Activated gamma-delta T cell (primary cell): ENCODE results near the gene WDSUB1.
A peak's percentile ranks its signal among the peaks of the same experiment; 100 is the strongest.

Experiments used
- DNase-seq: peaks from one replicate; lab custom pipeline; 2025; lab: John Stamatoyannopoulos, UW

Gene WDSUB1

DNA sequence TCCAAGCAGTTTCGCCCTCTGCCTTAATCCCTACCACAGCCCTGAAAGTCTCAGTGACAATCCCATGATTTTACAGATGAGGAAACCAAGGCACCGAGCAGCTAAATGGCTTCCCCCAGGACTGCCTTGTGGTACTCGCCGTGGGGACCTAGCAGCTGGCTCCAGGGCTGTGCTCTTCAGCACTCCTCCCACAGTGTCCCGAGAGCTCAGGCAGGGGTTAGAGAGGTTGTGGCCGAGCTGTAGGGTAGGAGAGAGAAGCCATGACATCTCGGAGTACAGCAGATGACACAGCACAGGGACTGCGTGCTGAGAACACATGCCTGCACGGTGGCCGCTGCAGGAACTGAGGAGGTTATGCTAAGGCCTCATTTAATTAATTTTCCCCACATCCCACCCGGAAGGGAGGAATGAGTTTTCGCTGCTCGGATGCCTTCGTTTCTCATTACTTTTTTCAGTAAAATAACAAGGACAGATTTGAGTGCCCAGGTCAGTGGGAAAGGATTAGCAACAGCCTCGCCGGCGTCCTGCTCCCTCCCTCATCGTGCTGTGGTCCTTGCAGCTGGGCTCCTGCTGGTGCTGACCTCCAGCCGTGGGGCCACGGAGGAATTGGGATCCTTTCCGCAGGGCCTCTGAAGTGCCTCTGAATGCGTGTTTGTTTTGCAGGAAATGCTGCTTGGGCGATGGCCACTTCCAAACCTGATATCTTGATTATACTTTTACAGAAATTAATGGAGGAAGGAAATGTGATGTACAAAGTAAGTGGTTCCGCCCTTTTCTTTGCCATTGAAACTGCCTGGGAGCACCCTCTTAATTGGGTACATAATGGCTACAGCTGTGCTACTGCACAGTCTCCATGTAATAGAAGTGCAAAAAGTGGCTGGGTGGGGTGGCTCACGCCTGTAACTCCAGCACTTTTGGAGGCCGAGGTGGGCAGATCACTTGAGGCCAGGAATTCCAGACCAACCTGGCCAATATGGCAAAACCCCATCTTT lies 61.2 kb downstream of the WDSUB1 start:
- no peak for DNase-seq

DNA sequence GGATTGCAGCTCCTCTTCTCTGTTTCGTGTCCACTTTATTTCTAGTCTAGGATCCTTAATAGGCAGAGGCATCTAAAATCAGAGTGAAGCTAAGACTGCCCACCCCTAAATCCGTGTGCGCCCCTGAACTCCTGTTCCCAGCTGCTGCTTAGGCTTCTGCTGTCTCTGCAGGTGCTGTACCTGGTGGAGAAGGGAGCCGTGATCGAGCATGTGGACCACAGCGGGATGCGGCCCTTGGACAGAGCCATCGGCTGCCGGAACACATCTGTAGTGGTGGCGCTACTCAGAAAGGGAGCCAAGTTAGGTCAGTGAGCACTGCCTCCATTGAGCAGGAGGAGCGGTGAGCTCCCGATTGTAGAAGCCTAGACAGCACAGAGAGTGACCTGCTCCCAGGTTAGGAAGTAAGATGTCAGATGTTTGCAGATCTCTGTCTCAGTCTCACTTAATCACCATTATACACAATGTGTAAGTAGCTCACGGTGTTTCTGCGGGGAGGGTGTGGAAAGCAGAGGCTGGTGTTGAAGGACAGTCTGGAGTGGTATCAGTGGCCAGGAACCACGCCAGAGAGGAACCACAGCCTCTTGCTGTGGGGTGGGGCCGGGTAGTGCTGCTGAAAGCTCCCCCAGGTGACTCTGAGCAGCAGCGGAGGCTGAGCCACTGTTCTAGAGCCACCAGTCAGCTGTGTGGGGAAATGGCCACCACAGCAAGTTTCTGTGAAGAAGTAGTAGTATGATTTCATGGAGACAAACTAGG lies 62.3 kb downstream of the WDSUB1 start:
- no peak for DNase-seq

DNA sequence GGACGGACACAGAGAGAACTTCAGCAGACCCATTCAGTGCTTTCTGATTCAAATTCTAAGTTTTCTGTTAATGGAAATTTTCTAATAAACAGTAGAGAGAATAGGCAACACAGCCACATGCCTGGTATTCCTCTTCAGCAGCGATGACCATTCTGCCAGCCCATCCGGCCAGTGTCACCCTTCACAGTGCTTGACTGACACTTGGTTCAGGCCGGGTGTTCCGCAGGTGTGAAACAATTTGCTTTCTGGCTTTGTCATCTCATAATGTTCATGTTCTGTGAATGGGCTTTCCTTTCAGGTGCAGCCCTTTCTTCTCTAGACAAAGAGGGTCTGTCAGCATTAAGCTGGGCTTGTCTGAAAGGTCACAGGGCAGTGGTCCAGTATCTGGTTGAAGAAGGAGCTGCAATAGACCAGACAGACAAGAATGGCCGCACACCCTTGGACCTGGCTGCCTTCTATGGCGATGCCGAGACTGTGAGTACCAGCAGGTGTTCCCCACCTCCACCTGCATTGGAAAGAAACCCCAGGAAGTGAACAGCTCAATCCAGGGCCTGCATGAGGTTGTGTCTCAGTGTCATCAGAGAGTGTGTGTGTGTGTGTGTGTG lies 67.0 kb downstream of the WDSUB1 start:
- DNase-seq = no peak

DNA sequence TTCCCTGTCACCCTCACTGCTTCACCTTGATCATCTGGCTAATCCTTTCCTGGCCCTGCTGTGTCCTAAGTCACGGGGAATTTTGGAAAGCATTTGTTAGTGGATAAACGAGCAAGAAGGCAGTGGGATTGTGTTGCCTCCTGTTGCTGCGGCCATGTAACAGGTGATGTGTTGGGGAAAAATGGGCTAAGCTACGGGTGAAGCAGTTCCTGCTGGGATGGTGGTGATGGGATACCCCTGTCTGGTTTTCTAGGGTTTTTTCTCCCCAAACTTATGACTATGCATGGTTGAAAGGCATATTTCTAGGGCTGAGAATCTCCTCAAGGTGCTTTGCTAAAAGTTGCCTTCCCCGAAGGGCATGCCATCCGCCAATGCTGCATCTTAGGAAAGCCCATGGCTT lies 68.1 kb downstream of the WDSUB1 start:
- DNase-seq = no peak

GRCh38 chr2:159217676-159218075 lies 68.8 kb downstream of the WDSUB1 start:
- no peak for DNase-seq

DNA sequence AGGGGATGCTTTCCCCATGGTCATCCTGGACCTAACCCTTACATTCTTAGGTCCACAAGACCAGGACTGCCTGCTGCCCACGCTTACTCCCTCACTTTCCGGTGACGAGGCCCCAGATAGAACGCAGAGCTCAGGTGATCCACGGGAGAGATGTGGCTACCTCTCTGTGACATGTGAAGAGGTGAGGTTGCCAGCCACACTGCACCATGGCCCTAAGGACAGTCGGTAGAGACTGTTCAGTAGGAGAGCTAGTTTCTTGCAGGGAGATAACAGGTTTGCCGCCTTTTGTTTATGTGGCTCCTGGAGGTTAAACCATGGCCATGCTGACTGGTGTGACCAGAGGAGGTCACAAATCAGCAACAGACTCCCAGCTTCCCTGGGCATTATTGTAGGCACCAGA lies 71.4 kb downstream of the WDSUB1 start:
- no peak for DNase-seq

- no peak for DNase-seq
Measured at GRCh38 chr2:159214325-159214865, 72.1 kb downstream of the WDSUB1 start.

DNA sequence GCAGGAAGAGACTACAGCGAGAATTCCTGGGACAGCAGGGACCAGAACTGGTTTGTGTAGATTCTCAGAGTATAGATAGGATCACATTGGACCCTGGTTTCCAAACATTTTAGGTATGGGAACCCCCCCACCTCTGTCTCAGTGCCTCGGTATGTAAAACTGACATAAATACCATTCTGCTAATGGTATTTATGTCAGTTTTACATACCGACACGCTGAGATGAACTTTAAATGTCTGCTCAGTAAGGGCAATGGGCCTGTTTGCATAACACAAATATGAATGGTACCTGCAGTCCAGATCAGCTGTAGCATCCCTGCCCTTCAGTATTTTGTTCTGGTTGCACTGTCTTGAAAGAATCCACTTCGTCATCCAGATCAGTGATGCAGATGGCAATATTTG lies 73.2 kb downstream of the WDSUB1 start:
- no peak for DNase-seq

- DNase-seq = no peak
Measured at GRCh38 chr2:159211447-159212396, 74.8 kb downstream of the WDSUB1 start.

- DNase-seq = peak; percentile 24
Measured at GRCh38 chr2:159209341-159210306, 76.9 kb downstream of the WDSUB1 start.

DNA sequence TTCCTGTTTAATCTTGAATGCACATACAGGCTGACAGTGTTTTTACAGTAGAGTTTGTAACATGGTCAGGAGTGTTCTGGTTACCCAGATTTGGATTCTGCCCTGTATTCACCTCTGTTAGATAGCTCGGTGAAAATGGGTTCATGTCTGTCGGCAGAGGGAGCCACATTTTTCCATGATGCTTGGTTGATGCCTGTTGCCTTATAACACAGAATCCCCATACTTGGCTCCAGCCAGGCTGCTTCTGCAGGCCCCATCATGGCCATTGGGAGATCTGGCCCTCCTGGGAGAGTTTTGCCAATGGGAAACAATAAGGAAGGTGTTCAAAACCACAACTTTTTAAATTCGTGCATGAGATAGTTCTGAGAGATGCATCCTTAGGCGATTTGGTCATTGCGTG lies 78.1 kb downstream of the WDSUB1 start:
- no peak for DNase-seq

DNA sequence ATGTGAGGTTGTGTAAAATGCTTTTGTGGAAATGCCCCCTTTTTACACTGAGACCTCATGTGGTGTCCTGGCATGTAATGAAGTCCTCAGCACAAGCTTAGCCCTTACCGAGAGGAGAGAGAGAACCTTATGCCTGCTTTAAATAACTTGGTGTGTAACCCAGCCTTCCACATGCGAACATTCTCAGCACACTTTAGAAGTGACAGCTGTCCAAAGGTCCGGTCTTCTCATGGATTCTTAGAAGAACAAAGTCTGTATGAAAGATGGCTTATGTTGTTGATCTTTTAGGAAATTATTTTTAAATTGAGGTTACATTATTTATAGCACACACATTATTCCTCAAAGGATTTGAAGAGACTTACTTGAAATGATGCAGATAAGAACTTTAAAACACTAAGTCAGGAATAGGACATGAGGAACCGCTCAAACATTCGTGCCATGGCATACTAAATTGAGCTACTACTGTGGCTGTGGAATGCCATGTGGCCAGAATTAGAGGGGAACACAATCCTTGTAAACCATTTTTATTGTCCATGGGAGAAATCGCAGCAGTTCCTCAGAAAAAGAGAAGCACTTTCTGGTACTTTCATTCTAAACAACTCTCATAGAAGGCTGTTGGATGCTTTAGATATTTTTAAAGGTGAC lies 79.6 kb downstream of the WDSUB1 start:
- no peak for DNase-seq

DNA sequence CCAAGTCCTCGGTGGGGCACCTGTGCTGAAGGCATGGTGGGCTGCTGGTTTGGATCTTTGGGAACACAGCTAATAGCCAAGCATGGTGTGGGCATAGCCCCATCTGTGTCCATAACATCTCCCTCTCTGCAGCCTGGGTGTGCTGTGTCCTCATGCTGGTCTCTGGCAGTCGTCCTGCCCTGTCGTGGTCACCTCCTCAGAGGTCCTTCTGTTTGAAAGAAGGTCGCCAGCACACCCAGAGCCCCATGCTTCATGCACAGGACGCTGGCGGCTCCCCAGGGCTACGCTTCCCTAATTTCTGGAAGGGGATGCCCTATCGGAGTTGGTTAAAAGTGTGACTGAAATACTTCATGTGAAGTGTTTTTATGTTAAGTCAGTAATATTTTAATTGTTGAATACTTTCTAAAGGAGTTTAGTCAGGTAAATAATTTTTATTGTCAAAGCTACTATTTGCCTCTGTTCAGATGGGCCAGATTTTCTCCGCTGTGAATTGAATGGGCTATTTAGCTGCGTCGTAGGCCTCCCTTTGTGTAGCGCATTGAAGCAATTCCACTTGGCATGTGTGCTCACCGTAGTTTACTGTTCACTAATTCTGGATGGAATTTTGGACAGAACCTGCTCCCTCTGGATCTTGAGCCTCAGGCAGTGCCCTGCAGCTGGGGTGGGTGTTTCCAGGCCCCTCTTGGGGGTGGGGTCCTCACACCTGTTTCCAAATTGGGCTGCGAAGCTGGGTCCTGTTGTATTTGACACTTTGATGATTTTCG lies 81.9 kb downstream of the WDSUB1 start:
- DNase-seq = no peak

- no peak for DNase-seq
Measured at GRCh38 chr2:159202568-159203071, 83.9 kb downstream of the WDSUB1 start.

DNA sequence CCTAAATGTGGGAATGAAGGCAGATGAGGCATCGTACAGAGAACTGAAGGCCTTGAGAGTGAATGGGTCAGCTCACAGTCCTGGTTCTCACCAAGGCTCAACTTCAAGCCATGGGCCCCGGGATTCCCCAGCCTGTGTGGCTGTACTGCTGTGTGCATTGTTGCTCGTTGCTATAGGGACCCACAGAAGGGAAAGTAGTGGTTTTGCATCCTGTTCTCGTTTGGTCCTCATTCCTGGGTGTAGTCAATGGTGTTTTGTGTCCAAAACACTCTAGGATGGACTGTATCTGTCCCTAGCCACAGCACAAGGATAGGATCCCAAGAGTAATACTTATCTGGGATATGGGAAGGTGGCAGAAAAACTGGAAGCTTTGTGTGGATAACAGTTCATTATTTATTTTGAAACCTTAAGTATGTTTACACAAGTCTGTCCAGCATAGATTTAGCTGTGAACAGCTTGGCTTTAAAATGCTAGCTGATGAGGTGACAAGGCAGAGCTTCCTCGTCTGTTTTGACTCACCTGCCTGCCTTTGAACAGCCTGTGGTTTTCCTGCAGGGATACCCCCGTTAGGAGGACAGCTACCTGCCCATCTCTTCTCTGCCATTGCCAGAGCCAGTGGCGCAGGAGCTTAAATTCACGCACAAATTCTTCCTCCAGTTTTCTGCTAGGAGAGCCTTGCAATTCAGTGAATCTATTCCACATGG lies 85.0 kb downstream of the WDSUB1 start:
- no peak for DNase-seq

GRCh38 chr2:159200498-159200897 lies 86.0 kb downstream of the WDSUB1 start:
- no peak for DNase-seq

DNA sequence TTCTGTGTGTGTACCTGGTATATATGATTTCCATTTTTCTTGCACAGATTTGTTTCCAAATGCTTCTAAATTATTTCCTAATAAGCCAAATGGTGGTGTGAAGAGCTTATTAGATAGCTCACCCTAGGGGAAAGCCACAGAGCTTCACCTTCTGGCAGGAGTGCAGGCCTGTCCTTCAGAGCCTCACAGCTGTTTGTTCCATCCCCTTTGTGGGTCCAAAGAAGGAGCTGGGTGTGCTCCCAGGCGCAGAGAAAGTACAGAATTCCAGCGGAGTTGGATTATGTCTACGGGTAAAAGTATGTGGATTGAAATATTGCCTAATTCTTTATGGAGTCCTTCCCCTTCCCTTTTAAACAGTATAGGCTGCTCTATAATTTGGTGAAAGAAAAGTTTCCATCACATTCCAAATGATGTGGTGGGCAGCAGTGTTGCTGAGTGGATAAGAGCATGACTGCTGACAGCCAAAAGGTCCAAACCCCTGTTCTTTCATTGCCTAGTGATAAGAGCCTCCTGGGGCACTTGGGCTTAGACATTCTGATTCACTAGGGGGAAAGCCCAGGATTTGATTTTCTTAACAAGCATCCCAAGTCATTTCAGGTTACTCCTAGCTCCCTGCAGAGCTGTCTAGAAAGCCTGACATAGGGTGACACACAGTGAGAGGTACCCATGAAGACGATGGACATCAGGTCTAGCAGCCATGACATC lies 86.6 kb downstream of the WDSUB1 start:
- no peak for DNase-seq
